ENCODE measurements around the gene CLNK.

DNA sequence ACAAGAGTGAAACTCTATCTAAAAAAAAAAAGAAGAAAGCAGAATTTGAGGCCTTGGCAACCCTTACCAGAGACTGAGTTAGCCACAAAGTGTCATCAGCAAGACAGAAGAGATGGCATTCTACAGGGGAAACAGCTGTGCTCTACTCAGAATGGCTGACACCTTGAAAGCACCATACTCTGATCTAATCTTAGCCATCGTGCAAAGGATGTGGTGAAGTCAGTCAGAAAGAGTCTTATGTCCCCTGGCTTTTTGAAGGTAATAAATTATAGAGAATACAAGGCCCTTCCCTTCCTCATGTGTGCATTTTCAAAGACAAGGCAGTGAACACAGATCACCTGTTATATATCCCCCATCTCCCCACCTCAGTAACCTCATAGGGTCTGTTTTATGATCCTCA is 13.2 kb downstream of the CLNK start:
- TF ChIP-seq RAD21 (CRISPR knock-in tag; IDR thresholded peaks at IDR 0.05) (no peak), HDAC2 (CRISPR knock-in tag; IDR thresholded peaks at IDR 0.05) (no peak), NFYB (CRISPR knock-in tag; IDR thresholded peaks at IDR 0.05) (no peak), MYC (CRISPR knock-in tag; IDR thresholded peaks at IDR 0.05; ENCODE audit: borderline replicate concordance) (no peak), REST (IDR thresholded peaks at IDR 0.05; ENCODE audit: borderline replicate concordance in 1 of 2, low read depth in 1 of 2, low read length in 2 of 2) (no peak), ZNF274 (CRISPR knock-in tag; IDR thresholded peaks at IDR 0.05) (no peak)
- TF ChIP-seq, protein P1, sequence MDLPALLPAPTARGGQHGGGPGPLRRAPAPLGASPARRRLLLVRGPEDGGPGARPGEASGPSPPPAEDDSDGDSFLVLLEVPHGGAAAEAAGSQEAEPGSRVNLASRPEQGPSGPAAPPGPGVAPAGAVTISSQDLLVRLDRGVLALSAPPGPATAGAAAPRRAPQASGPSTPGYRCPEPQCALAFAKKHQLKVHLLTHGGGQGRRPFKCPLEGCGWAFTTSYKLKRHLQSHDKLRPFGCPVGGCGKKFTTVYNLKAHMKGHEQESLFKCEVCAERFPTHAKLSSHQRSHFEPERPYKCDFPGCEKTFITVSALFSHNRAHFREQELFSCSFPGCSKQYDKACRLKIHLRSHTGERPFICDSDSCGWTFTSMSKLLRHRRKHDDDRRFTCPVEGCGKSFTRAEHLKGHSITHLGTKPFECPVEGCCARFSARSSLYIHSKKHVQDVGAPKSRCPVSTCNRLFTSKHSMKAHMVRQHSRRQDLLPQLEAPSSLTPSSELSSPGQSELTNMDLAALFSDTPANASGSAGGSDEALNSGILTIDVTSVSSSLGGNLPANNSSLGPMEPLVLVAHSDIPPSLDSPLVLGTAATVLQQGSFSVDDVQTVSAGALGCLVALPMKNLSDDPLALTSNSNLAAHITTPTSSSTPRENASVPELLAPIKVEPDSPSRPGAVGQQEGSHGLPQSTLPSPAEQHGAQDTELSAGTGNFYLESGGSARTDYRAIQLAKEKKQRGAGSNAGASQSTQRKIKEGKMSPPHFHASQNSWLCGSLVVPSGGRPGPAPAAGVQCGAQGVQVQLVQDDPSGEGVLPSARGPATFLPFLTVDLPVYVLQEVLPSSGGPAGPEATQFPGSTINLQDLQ (CRISPR knock-in tag; IDR thresholded peaks at IDR 0.05): no peak
- TF ChIP-seq, protein P2, sequence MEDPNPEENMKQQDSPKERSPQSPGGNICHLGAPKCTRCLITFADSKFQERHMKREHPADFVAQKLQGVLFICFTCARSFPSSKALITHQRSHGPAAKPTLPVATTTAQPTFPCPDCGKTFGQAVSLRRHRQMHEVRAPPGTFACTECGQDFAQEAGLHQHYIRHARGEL (CRISPR knock-in tag; IDR thresholded peaks at IDR 0.05): no peak
- TF ChIP-seq, protein P3, sequence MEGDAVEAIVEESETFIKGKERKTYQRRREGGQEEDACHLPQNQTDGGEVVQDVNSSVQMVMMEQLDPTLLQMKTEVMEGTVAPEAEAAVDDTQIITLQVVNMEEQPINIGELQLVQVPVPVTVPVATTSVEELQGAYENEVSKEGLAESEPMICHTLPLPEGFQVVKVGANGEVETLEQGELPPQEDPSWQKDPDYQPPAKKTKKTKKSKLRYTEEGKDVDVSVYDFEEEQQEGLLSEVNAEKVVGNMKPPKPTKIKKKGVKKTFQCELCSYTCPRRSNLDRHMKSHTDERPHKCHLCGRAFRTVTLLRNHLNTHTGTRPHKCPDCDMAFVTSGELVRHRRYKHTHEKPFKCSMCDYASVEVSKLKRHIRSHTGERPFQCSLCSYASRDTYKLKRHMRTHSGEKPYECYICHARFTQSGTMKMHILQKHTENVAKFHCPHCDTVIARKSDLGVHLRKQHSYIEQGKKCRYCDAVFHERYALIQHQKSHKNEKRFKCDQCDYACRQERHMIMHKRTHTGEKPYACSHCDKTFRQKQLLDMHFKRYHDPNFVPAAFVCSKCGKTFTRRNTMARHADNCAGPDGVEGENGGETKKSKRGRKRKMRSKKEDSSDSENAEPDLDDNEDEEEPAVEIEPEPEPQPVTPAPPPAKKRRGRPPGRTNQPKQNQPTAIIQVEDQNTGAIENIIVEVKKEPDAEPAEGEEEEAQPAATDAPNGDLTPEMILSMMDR (CRISPR knock-in tag; IDR thresholded peaks at IDR 0.05): no peak
